Tibial artery (tissue), 4 donors: ENCODE measurements around the gene LHFPL6.

Experiments
- DNase-seq, 2 donors: peaks; one replicate each; pipeline ENCODE4 v3.0.0-alpha.2; 2019
- H3K27ac ChIP-seq, 2 donors: fragments of 200-600 bp; sonication (generic) in 1 of 2; 1 replicate in 1 of 2; 2 replicates in 1 of 2; pipeline ENCODE4 v1.5.1; 2018 to 2019; ENCODE audit warnings: mild to moderate bottlenecking in 1 of 2
- H3K27me3 ChIP-seq, 2 donors: fragments of 200-600 bp; sonication (generic) in 1 of 2; one replicate each; pipeline versions ENCODE4 v1.5.1 to v1.6.0; 2016 to 2019
- H3K36me3 ChIP-seq, 3 donors: fragments of 200-600 bp; sonication (generic) in 2 of 3; one replicate each; pipeline ENCODE4 v1.5.1; 2016 to 2019; ENCODE audit warnings: mild to moderate bottlenecking in 2 of 3
- H3K4me1 ChIP-seq, 4 donors: fragments of 200-600 bp; sonication (generic) in 2 of 4; 1 replicate in 3 of 4; 2 replicates in 1 of 4; pipeline ENCODE4 v1.5.1; 2016 to 2019
- H3K4me3 ChIP-seq, 2 donors: fragments of 200-600 bp; sonication (generic) in 1 of 2; 1 replicate in 1 of 2; 2 replicates in 1 of 2; pipeline ENCODE4 v1.5.1; 2018 to 2019; ENCODE audit warnings: mild to moderate bottlenecking in 2 of 2
- H3K9me3 ChIP-seq, 3 donors: fragments of 200-600 bp; sonication (generic) in 1 of 3; one replicate each; pipeline ENCODE4 v1.5.1; 2016 to 2019
- CTCF ChIP-seq, 2 experiments: fragments of 200-600 bp in 1 of 2; fragments of 450-650 bp in 1 of 2; IDR thresholded peaks; one replicate each; pipeline ENCODE4 v1.5.1; 2017 to 2019; ENCODE audit warnings: antibody characterized with exemption in 2 of 2, mild to moderate bottlenecking in 1 of 2, moderate library complexity in 1 of 2
- intact Hi-C: fragments of 100-400 bp; cut with DNase I; formaldehyde crosslinking; loops from one replicate; pipeline ENCODE4 v1.15.0; 2023; ENCODE audit warnings: low total_unique reads

Gene LHFPL6

GRCh38 chr13:39336937-39337336 is 266.1 kb downstream of the LHFPL6 start:
- intact Hi-C loops: no loop called here
- Histone ChIP-seq H3K4me3 (no peak overlapping the region), H3K27me3 (no peaks in the 10 kb centered on the region)

GRCh38 chr13:39336207-39336606 is 266.8 kb downstream of the LHFPL6 start:
- no peaks in the 10 kb centered on the region for H3K27me3 ChIP-seq
- no peak overlapping the region for H3K27ac ChIP-seq
- no peaks in the 10 kb centered on the region for H3K36me3 ChIP-seq
- H3K9me3 ChIP-seq: no peaks in the 10 kb centered on the region
- no peak overlapping the region for H3K4me3 ChIP-seq
- no peak for DNase-seq
- no peak for TF ChIP-seq CTCF (IDR thresholded peaks at IDR 0.05)
- no peaks in the 10 kb centered on the region for H3K4me1 ChIP-seq
- intact Hi-C loops: no loop called here

More at GRCh38 chr13:39336937-39337336, 266.1 kb downstream of the LHFPL6 start:
- DNase-seq: no peak
- no peak for TF ChIP-seq CTCF (IDR thresholded peaks at IDR 0.05)
- Histone ChIP-seq H3K9me3 (no peaks in the 10 kb centered on the region), H3K27ac (no peak overlapping the region), H3K36me3 (no peaks in the 10 kb centered on the region), H3K4me1 (no peaks in the 10 kb centered on the region)

- Histone ChIP-seq H3K4me1 (no peaks in the 10 kb centered on the region), H3K9me3 (no peaks in the 10 kb centered on the region), H3K27ac (no peak overlapping the region), H3K4me3 (no peak overlapping the region), H3K27me3 (no peaks in the 10 kb centered on the region), H3K36me3 (no peaks in the 10 kb centered on the region)
- intact Hi-C loops: no loop called here
- TF ChIP-seq CTCF (IDR thresholded peaks at IDR 0.05): no peak
- DNase-seq: no peak
Observed at GRCh38 chr13:39335721-39336120, 267.3 kb downstream of the LHFPL6 start.

GRCh38 chr13:39330504-39330903 is 272.5 kb downstream of the LHFPL6 start:
- Histone ChIP-seq H3K27ac (no peak overlapping the region), H3K27me3 (no peaks in the 10 kb centered on the region)
- no peak for DNase-seq

GRCh38 chr13:39329182-39329639 is 273.8 kb downstream of the LHFPL6 start:
- Histone ChIP-seq H3K36me3 (no peaks in the 10 kb centered on the region), H3K27me3 (no peaks in the 10 kb centered on the region), H3K27ac (no peak overlapping the region), H3K9me3 (peaks cover 0 to 2% (median 0%) of the 10 kb centered on the region in 3 donors), H3K4me3 (no peak overlapping the region), H3K4me1 (peaks cover 0 to 22% (median 5%) of the 10 kb centered on the region in 4 donors)
- TF ChIP-seq CTCF (IDR thresholded peaks at IDR 0.05): no peak
- no peak for DNase-seq
- intact Hi-C loops: no loop called here

More at GRCh38 chr13:39330504-39330903, 272.5 kb downstream of the LHFPL6 start:
- H3K9me3 ChIP-seq: peaks cover 0 to 2% (median 0%) of the 10 kb centered on the region in 3 donors
- TF ChIP-seq CTCF (IDR thresholded peaks at IDR 0.05): no peak
- intact Hi-C loops: no loop called here
- H3K36me3 ChIP-seq: no peaks in the 10 kb centered on the region
- peaks cover 0 to 14% (median 2%) of the 10 kb centered on the region in 4 donors for H3K4me1 ChIP-seq
- H3K4me3 ChIP-seq: no peak overlapping the region

GRCh38 chr13:39327172-39327479 is 275.9 kb downstream of the LHFPL6 start:
- intact Hi-C loops: no loop called here
- no peaks in the 10 kb centered on the region for H3K27me3 ChIP-seq
- H3K36me3 ChIP-seq: no peaks in the 10 kb centered on the region
- no peak overlapping the region for H3K27ac ChIP-seq
- DNase-seq: no peak
- TF ChIP-seq CTCF (IDR thresholded peaks at IDR 0.05): no peak
- H3K9me3 ChIP-seq: peaks cover 0 to 2% (median 0%) of the 10 kb centered on the region in 3 donors
- peaks cover 0 to 34% (median 8%) of the 10 kb centered on the region in 4 donors for H3K4me1 ChIP-seq
- no peak overlapping the region for H3K4me3 ChIP-seq
